Fibroblast of skin of left biceps (primary cell): ENCODE data around the gene ANKRD22.

Source experiments
- DNase-seq, 2 experiments: peaks; one replicate each; pipeline ENCODE4 v3.0.0-alpha.2; 2013; ENCODE audit warnings: low read depth in 2 of 2

Gene ANKRD22

DNA sequence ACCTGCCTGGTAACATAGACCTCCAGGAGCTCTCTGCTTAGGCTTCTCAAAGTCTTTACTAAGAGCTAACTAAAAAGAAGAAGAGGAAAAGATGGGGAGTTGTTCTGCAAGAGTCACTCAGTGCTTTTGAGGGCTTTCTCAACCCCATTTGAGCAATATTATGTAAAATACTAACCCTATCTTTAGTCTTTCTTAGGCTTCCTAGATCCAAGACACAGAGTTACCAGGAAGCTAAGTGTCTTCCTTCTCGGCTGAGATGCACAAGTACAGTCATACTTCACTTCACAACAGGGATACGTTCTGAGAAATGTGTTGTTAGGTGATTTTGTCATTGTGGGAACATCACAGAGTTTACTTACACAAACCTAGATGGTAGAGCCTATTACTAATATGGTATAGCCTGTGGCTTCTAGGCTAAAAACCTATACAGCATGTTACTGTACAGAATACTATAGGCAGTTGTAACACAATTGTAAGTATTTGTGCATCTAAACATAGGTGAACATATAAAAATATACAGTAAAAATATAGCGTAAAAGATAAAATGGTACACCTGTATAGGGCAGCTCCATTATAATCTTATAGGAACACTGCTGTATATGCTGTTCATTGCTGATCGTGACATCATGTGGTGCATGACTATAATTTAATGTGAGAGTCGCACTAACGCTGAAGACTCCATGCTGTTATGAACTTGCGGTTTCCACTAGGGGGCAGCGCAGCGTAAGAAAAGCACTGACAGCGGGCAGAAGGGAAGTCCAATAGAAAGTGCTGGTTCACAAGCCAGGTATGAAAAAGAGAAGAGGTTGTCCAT, 16.3 kb downstream of the ANKRD22 start:
- peak; percentile 57 to 65 for DNase-seq

DNA sequence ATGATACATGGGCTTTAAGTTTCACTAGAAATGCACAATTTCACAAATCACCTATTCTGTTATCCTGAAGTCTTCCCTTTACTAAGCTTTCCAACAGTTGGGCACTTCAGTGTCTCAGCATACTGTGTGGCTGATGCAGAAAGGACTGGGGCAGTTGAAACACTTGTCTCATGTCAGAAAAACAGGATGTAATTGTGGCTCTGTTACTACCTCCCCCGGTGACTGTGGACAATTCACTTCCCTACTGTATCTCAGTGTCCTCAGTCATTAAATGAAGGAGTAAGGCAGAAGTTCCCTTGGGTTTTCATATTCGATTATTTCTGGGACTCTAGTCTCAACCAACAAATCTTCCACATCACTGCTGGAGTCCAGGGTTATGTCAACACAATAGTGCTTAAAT, 17.9 kb downstream of the ANKRD22 start:
- DNase-seq, result no peak

DNA sequence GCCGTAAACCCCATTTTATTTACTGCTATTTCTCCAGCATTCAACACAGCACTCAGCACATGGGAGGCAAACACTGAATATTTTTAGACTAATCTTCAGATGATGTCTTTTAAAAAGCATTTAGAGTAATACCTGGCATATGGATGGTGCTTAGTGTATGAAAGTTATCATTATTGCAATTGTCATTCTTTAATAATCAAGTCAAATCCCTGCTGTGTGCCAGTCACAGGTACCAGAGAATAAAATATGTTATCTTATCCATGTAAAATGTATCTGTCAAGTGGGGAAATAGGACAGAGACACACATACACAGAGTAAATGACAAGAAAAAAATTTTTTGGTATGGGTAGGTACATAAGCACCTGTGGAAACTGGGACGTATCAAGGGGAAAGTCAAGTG, 18.5 kb downstream of the ANKRD22 start:
- no peak for DNase-seq

DNA sequence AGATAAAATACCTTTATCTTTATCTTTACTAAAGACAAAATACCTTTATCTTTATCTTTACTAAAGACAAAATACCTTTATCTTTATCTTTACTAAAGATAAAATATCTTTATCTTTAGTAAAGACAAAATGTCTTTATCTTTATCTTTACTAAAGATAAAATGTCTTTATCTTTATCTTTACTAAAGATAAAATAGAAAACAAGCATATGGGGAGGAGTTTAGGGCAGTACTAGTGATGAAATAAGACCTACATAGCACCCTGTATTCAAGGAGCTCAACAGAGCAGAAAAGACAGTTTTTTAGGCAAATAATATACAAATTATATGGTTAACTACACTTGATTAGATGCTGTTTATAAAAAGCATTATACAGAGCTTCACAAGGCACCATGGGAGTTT, 19.3 kb downstream of the ANKRD22 start:
- DNase-seq, result no peak

DNA sequence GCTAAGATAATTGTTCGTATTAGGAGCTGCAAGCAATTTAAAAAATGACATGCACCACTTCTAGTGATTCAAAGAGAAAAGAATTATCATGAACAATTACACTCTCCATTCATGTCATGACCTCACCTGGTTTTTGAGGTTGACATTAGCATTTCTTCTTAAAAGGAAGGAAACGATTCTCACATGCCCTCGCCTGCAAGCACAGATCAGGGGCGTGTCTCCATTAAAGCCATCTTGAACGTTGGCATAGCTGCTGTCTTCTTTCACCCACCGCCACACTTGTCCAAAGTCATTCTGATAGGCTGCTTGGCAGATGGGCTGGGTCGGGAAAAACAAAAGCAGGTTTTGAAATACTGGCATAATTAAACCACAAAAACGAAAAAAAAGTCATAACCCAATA, 19.9 kb downstream of the ANKRD22 start:
- DNase-seq, result no peak

DNA sequence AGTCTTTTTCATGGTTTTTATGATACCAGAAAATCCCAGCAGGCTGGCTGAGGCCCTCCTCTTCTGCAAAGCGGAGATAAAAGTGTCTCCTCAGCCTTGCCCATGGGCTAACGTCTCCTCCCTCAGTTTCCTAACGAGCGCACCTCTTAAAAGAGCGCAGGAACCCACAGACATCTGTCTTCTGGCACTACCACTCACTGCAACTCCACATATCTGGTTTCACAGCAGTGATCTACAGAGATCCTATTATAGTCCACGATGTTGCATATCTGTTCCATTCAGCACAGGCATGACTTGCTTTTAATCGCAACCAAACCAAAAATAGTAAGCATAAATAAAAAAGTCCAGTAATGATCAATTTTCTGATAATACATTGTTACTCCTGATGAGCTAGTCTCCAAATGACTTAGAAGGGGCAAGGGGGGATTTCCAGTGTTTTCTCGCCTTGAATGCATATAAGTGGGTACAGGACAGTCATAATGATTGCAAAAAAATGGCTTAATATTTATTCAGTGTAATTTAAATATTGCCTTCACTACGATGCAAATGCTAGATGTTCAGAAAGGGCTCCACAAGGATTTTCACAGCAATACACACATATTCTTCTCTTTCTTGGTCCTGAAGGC, 20.9 kb downstream of the ANKRD22 start:
- no peak for DNase-seq

DNA sequence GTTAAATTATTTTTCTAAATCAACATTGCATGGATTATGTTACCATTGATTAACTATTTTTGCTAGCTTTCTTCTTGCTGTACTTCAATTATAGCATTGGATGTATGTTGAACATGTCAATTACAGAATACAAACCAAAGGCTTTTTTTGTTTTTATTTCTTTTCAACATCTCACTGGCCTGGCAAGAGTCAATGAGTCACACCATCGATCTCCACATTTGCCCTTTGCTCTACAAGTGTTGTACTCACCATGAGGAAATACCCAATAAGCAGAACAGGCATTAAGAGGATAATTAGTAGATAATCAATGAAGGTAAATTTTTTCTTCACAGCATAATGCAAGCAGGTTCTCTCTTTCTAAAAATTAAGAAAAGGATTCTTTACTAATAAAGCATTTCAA, 23.3 kb downstream of the ANKRD22 start:
- no peak for DNase-seq

DNA sequence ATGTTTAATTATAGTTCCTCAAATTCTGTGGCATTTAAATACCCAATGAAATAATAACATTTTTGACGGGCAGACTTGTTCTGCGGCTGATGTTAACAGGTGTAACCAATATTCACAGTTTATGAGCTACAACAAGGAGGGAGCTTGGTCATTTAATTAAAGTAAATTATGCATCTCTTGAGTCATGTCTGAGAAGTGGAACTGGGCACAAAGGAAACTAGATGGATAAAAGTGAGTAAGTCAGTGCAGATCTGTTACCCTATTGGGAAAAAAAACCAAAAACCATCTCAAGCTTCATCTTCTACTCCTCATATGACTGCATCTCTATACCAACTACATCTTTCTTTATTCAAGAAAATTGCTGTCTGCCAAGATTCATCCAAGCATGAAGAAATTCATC, 24.0 kb downstream of the ANKRD22 start:
- DNase-seq, result no peak

DNA sequence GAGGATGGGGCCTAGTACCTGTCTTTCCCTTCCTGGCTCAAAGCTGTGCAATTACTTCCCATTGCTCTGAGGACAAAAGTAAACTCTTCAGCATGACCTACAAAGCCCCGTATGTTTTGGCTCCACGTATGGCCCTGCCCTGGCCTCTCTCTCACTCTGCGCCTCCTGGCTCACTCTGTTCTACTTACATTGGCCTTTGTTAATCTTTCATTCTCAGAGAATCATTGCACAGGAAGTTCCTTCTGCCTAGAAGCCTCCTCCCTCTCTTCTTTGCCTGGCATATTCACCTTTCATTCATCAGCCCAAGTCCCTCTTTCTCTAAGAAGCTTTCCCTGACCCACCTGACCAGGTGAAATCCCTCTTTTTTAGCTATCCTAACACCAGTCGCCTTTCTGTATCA, 25.3 kb downstream of the ANKRD22 start:
- DNase-seq, result no peak

DNA sequence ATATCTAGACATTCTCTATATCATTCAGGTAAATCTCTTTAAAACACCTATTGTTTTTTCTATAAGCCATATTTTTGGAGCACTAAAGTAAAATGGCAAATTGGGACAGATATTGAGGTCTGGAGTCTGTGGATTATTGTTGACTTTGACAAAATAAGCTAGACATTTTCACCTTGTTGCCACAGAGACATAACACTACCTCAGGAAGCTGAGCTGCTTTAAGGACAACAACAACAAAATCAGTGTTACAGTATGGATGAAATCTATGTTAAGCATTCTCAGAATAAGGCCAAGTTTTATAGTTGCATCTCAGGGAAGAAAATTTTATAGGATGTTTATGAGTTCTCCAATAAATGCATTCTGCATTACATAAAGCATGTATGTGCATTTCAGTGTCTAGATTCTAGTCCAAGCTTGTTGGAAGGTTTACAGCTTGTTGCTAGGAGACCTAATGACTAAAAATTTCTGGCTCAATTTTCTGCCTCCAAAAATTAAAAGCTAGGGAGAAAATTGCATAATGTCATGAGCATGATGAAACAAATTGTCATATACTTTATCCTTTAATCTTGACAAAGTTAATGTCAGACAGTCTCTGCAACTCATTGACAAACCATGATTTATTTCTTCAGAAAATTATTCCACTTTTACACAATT, 30.8 kb downstream of the ANKRD22 start:
- peak; percentile 74 to 79 for DNase-seq

DNA sequence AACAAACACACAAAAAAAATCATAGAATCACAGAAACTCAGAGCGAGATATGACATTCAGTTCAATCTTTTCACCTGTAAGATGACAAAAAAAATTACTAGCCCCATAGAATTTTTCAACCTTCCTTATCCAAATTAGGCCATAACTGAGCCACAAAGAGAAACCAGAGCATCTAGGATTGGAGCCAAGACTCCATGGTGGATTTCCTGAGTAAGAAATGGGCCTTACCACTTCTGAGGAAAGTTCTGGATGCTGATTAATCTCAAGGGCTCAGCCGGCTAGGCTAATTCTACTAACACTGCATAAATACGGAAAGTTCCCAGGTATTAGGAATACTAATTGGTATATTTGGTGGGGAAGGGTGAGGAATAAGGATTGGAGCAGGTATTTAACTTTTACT, 32.4 kb downstream of the ANKRD22 start:
- DNase-seq, result peak in 1 of 2 experiments; percentile 17

DNA sequence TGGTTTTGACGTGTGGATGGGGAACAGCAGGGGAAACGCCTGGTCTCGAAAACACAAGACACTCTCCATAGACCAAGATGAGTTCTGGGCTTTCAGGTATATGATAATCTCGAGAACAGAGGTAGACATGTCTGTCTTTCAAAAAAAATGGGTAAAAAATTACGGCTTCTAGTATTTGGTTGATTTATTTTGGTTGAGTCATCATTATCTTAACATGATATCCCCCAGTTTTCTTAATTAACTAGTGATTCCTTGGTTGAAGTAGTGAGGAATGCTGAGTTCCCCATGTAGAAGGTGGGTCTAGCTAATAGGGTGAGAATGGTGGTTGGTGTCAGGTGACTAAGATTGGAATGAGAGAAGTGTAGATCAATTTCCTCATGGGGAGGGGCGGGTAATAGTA, 38.4 kb downstream of the ANKRD22 start:
- no peak for DNase-seq

DNA sequence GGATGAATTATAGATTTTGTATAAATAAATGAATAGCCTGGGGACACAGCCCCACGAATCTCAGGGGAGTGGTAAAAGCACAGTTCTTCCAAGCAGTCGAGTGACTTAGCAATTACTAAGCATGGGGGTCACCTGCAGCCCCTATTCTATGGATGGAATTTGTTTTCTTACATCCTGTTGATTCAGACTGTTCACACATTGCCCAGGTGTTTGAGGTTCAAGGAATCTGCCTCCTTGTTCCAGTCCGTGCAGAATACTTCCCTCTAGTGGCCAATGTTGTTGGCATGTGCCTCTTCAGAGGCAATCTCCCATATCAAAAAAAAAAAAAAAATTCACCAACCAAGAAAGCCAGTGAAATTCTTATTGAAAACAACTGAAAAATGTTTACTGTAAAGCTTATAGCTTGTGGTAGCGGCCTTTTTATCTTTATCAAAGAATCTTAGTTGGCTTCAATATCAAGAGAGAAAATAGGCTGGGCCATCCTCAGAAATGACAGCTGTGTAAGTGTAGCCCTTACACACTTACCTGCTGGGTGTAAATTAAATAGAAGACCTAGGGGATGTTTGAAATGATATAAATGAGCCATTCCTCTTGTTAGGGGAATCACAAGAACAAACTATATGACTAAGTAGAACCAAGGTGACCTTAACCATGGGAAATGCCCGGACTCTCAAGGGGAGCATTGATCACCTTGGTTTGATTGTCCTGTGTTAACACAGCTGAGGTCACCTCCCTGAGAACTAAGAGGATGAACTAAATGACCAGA, 41.3 kb downstream of the ANKRD22 start:
- peak in 1 of 2 experiments; percentile 28 for DNase-seq

DNA sequence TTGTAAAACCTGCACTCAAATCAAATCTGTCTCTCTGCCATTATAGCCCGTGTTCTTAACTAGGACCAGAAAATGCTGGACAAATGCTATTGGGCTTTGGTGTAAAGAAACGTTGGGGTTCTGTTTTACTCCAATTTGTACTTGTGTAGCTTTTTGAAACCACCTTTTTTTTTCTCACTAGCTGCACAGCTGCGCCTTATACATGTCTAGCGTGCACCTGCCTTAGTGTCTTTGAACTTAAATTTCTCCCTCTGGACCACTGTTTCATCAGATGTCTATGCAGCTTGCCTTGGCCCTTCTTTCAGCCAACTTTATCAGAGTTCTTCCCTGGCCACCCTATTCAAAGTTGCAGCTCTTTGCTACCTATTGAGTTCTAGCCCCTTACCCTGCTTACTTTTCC, 42.0 kb downstream of the ANKRD22 start:
- no peak for DNase-seq

DNA sequence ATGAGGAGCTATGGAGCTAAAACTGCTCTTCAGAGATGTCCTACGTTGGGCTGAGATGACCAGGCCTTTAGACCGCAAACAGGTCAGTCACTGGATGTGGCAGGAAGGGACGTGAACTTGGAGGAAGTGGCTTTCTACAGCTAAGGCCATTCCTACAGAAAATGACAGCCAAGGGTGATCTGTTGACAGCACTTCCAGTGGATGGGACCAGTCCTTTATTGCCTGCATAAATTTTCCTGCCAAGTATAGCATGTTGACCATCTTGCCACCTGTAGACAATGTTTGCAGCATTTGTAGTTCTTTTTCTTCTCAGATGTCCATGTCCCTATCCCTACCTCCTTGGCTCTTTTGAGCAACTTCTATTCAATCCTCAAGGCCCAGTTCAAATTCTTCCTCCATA, 45.7 kb downstream of the ANKRD22 start:
- DNase-seq, result no peak

DNA sequence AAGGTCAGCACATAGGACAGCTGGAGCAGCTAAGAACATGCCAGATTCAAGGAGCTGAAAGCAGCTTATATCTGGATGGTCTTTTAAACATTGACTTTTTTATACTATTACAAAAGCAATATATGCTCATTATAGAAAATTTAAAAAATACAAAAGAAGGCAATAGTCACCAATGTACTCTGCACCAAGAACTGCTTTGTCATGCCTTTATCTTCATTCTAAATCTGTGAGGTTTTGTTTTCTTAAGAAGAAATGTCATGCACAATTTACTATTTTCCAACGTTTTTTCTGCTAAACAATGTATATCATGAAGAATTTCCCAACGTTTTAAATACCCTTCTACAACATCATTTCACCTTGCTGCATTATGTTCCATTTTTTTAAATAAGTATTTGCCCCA, 46.3 kb downstream of the ANKRD22 start:
- no peak for DNase-seq

DNA sequence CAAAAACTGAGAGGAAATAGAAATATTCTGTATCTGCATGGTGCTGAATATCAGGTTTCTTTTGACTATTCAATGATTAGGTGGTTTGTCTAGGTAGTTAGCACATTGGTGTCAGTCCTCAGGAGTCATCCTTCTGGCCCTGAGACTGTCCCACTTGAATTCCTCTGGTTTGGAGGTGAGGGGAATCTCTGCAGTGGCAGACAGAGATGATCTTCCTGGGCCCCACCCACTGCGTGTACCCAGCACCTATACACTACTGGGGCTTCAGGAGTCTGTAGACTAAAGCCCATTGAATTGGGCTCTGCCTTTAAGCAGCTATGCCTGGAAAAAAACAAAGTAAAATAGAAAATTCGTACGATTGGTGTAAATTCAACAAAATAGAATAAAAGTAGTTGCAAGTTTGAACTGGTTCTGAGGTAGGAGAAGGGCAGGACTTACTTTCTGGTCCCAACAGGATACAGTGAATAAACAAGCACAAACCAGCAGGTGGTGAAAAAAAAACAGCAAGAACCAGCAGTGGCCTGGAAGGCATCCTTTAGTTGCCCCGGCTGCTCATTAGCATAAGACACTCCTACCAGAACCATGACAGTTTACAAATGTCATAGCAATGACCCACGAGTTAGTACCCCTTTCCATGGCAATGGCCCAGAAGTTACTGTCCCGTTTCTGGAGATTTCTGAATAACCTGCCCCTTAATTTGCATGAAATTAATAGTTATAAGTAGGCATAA, 47.4 kb downstream of the ANKRD22 start:
- no peak for DNase-seq

DNA sequence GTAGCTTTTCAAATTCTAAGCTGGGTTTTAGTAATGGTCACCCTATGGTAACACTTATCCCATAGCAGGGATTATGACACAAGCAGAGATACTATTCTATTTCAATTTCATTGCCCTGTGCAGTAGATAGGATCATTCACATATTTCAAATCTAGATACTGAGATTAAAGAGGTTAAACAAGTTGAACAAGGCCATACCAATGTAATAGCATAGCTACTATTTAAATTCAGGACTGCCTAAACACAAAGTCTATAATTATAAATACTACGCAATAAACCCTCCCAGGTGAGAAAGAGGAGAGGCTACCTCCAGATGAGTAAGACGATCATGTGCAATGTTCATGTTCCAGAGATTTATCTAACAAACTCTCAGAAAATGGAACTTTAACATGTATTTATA, 48.0 kb downstream of the ANKRD22 start:
- DNase-seq, result no peak

DNA sequence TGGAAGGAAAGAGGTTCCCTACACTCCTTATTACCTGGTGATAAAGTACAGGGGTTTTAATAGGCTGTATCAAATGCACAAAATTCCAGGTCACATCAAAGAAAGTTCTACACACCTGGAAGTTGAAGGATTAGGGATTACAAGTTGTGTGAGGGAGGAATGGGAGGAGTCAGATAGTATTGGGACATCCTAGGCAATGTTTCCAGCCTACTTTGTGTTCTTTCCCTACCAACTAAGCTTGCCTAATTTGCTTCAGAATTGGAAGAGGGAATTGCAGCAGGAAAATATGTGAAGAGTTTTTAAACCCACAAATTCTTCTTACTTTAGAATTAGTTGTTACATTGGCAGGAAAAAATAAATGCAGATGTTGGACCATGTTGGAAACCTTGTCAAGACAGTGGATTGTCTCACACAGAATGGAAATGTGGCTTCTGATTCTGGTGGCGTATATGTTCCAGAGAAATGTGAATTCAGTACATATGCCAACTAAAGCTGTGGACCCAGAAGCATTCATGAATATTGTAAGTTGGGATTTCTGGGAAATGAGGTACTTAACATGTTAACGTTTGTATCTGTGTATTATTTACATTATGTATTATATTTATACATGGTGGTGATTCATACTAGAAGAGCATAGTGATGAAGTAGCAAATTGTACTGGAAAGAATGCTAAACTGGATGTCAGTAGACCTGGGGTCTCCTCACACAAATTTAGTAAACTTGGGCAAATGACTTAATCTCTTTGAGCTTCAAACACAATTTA, 48.9 kb downstream of the ANKRD22 start, which contains the start of gene LIPM:
TSS of gene LIPM (plus strand) at position 208 of the 763 bp plus-strand sequence. CDS start at position 375, 167 bp downstream.
- DNase-seq, result no peak
